H1 (cell line): ENCODE results near the gene ZNF14. TPM values are rescaled to one million over a fixed set of nuclear protein-coding genes. Genes with fewer than 3 reads are reported as not detected.

Source experiments
- BCL11A ChIP-seq, 2 experiments: IDR thresholded peaks; one replicate each; pipeline ENCODE4 v1.6.1; 2011; ENCODE audit warnings: low read depth in 2 of 2, low read length in 2 of 2, mild to moderate bottlenecking in 2 of 2
- SAP30 ChIP-seq: fragments of 300-600 bp; sonication (generic); IDR thresholded peaks from 2 replicates; pipeline ENCODE4 v1.7.1; 2012; ENCODE audit warnings: low read length, moderate library complexity, mild to moderate bottlenecking, inconsistent platforms; ENCODE audit not compliant: insufficient read depth, insufficient replicate concordance
- SIN3A ChIP-seq, 2 experiments: IDR thresholded peaks in 1 of 2; conservative IDR thresholded peaks in 1 of 2; 2 replicates each; pipeline ENCODE4 v1.6.1; 2011 to 2012; ENCODE audit warnings: low read length in 2 of 2, improper control_type of control experiment in 1 of 2, low read depth in 1 of 2, mild to moderate bottlenecking in 1 of 2
- SP2 ChIP-seq: IDR thresholded peaks from 2 replicates; pipeline ENCODE4 v1.6.1; 2012; ENCODE audit warnings: mild to moderate bottlenecking, low read length, inconsistent platforms
- TAF1 ChIP-seq: IDR thresholded peaks from 2 replicates; pipeline ENCODE4 v1.6.1; 2011; ENCODE audit warnings: mild to moderate bottlenecking, low read depth, low read length
- TBP ChIP-seq: IDR thresholded peaks from 2 replicates; pipeline ENCODE4 v1.6.1; 2011; ENCODE audit warnings: low read depth, low read length, improper control_type of control experiment
- YY1 ChIP-seq: IDR thresholded peaks from 2 replicates; pipeline ENCODE4 v1.6.1; 2011; ENCODE audit warnings: low read depth, mild to moderate bottlenecking, low read length
- polyA plus RNA-seq, 7 experiments: library from polyadenylated mRNA; depleted of rRNA in 3 of 7; stranded (reverse) in 5 of 7; unstranded in 2 of 7; fragments of >200 nt in 5 of 7; fragments of 200-250 nt in 2 of 7; gene quantifications; 1 replicate in 5 of 7; 2 replicates in 1 of 7; 4 replicates in 1 of 7; pipeline versions ENCODE4 v1.2.1 to v1.2.3, GENCODE V29; 2011 to 2013; ENCODE audit warnings: missing spikeins in 2 of 7, mixed read lengths in 2 of 7
- total RNA-seq: library from RNA; stranded (reverse); fragmentation: NEBNext Ultra II Directional; extraction: Animal tissue kit (Norgen Biotek cat#: 25700); gene quantifications from 2 replicates; pipeline ENCODE4 v1.2.1, GENCODE V29; 2021
- TF ChIP-seq, protein P1 (sequence below): fragments of 300-600 bp; sonication (generic); IDR thresholded peaks from 2 replicates; pipeline ENCODE4 v1.7.1; 2012; ENCODE audit warnings: low read length, moderate library complexity, mild to moderate bottlenecking, inconsistent platforms; ENCODE audit not compliant: insufficient replicate concordance

The ZNF14 gene
- total and polyA plus RNA-seq, 2 of the 8 experiments (the other 6 are each of a cell fraction or from before 2014, with no cell fraction given) = 1.00 to 7.4 TPM

- TF ChIP-seq, protein P1, sequence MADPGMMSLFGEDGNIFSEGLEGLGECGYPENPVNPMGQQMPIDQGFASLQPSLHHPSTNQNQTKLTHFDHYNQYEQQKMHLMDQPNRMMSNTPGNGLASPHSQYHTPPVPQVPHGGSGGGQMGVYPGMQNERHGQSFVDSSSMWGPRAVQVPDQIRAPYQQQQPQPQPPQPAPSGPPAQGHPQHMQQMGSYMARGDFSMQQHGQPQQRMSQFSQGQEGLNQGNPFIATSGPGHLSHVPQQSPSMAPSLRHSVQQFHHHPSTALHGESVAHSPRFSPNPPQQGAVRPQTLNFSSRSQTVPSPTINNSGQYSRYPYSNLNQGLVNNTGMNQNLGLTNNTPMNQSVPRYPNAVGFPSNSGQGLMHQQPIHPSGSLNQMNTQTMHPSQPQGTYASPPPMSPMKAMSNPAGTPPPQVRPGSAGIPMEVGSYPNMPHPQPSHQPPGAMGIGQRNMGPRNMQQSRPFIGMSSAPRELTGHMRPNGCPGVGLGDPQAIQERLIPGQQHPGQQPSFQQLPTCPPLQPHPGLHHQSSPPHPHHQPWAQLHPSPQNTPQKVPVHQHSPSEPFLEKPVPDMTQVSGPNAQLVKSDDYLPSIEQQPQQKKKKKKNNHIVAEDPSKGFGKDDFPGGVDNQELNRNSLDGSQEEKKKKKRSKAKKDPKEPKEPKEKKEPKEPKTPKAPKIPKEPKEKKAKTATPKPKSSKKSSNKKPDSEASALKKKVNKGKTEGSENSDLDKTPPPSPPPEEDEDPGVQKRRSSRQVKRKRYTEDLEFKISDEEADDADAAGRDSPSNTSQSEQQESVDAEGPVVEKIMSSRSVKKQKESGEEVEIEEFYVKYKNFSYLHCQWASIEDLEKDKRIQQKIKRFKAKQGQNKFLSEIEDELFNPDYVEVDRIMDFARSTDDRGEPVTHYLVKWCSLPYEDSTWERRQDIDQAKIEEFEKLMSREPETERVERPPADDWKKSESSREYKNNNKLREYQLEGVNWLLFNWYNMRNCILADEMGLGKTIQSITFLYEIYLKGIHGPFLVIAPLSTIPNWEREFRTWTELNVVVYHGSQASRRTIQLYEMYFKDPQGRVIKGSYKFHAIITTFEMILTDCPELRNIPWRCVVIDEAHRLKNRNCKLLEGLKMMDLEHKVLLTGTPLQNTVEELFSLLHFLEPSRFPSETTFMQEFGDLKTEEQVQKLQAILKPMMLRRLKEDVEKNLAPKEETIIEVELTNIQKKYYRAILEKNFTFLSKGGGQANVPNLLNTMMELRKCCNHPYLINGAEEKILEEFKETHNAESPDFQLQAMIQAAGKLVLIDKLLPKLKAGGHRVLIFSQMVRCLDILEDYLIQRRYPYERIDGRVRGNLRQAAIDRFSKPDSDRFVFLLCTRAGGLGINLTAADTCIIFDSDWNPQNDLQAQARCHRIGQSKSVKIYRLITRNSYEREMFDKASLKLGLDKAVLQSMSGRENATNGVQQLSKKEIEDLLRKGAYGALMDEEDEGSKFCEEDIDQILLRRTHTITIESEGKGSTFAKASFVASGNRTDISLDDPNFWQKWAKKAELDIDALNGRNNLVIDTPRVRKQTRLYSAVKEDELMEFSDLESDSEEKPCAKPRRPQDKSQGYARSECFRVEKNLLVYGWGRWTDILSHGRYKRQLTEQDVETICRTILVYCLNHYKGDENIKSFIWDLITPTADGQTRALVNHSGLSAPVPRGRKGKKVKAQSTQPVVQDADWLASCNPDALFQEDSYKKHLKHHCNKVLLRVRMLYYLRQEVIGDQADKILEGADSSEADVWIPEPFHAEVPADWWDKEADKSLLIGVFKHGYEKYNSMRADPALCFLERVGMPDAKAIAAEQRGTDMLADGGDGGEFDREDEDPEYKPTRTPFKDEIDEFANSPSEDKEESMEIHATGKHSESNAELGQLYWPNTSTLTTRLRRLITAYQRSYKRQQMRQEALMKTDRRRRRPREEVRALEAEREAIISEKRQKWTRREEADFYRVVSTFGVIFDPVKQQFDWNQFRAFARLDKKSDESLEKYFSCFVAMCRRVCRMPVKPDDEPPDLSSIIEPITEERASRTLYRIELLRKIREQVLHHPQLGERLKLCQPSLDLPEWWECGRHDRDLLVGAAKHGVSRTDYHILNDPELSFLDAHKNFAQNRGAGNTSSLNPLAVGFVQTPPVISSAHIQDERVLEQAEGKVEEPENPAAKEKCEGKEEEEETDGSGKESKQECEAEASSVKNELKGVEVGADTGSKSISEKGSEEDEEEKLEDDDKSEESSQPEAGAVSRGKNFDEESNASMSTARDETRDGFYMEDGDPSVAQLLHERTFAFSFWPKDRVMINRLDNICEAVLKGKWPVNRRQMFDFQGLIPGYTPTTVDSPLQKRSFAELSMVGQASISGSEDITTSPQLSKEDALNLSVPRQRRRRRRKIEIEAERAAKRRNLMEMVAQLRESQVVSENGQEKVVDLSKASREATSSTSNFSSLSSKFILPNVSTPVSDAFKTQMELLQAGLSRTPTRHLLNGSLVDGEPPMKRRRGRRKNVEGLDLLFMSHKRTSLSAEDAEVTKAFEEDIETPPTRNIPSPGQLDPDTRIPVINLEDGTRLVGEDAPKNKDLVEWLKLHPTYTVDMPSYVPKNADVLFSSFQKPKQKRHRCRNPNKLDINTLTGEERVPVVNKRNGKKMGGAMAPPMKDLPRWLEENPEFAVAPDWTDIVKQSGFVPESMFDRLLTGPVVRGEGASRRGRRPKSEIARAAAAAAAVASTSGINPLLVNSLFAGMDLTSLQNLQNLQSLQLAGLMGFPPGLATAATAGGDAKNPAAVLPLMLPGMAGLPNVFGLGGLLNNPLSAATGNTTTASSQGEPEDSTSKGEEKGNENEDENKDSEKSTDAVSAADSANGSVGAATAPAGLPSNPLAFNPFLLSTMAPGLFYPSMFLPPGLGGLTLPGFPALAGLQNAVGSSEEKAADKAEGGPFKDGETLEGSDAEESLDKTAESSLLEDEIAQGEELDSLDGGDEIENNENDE = no peak
- TF ChIP-seq SP2 = no peak
- TF ChIP-seq YY1 = peak; percentile 99
- peak; percentile 91 to 97; a peak in 3 of 4 replicates for TF ChIP-seq SIN3A (conservative IDR thresholded peaks at IDR 0.05 in 1 of 2, IDR thresholded peaks at IDR 0.05 in 1 of 2; ENCODE audit: low read depth in 1 of 2, low read length in 2 of 2)
- peak; percentile 98 for TF ChIP-seq SAP30
- peak; percentile 81; the same call in 1 of the 2 replicates for TF ChIP-seq TBP
- TF ChIP-seq TAF1 = peak; percentile 88
- no peak for TF ChIP-seq BCL11A (IDR thresholded peaks at IDR 0.05; ENCODE audit: low read depth in 2 of 2, low read length in 2 of 2)
Measured at GRCh38 chr19:19663256-19664120, 69.4 kb downstream of the ZNF14 start, which contains the start of gene ATP13A1 (continued).
